Fibroblast of skin of back (primary cell): ENCODE data around the gene MEA1.
"Not testable (repeated sequence)": the region's sequence is repeated elsewhere in the genome, so short reads cannot be mapped to it uniquely, and the experiment has no call there.

ENCODE experiments used
- DNase-seq: peaks from one replicate; pipeline ENCODE4 v3.0.0-alpha.2; 2013

The MEA1 gene

GRCh38 chr6:43007126-43007525 lies 6.6 kb downstream of the MEA1 start:
- DNase-seq: no peak

- DNase-seq: no peak
These were observed 7.5 kb downstream of the MEA1 start for GRCh38 chr6:43006251-43006650.

- DNase-seq: no peak
These were observed 7.9 kb downstream of the MEA1 start for GRCh38 chr6:43005844-43006243.

- DNase-seq: no peak
These were observed 11.9 kb downstream of the MEA1 start for GRCh38 chr6:43001843-43002242.

GRCh38 chr6:42998205-42998604 lies 15.5 kb downstream of the MEA1 start:
- not testable (repeated sequence) for DNase-seq

GRCh38 chr6:42996513-42996912 lies 17.2 kb downstream of the MEA1 start:
- DNase-seq: no peak

GRCh38 chr6:42993445-42993844 lies 20.3 kb downstream of the MEA1 start:
- peak; percentile 17 for DNase-seq

- no peak for DNase-seq
These were observed 23.8 kb downstream of the MEA1 start for GRCh38 chr6:42989923-42990322.

- DNase-seq: no peak
These were observed 25.2 kb downstream of the MEA1 start for GRCh38 chr6:42988486-42989020.

GRCh38 chr6:42987533-42988451 lies 26.0 kb downstream of the MEA1 start:
- DNase-seq: no peak

- DNase-seq: no peak
These were observed 28.7 kb downstream of the MEA1 start for GRCh38 chr6:42984924-42985475.

GRCh38 chr6:42984001-42984923 lies 29.5 kb downstream of the MEA1 start, which contains the start of gene PPP2R5D:
PPP2R5D (plus strand) TSS chr6:42984570; CDS start chr6:42984678, 108 bp downstream.
- DNase-seq: peak; percentile 99

- DNase-seq: no peak
These were observed 31.9 kb downstream of the MEA1 start for GRCh38 chr6:42981836-42982235.

- peak; percentile 23 for DNase-seq
These were observed 34.1 kb downstream of the MEA1 start for GRCh38 chr6:42979523-42980177.

GRCh38 chr6:42978839-42979522 lies 34.8 kb downstream of the MEA1 start, which contains the start of gene PEX6:
PEX6 (minus strand) TSS chr6:42979181; CDS start chr6:42979150, 31 bp downstream.
- peak; percentile 90 for DNase-seq

GRCh38 chr6:42978487-42978838 lies 35.3 kb downstream of the MEA1 start:
- peak; percentile 51 for DNase-seq

- DNase-seq: no peak
These were observed 38.7 kb downstream of the MEA1 start for GRCh38 chr6:42974919-42975505.

GRCh38 chr6:42973926-42974325 lies 39.8 kb downstream of the MEA1 start:
- no peak for DNase-seq

GRCh38 chr6:42971746-42972327 lies 41.9 kb downstream of the MEA1 start:
- no peak for DNase-seq

- peak; percentile 56 for DNase-seq
These were observed 42.7 kb downstream of the MEA1 start for GRCh38 chr6:42970871-42971612.
